Spleen (tissue), 11 donors: ENCODE measurements around the gene RIC8B. TPM values are rescaled to one million over a fixed set of nuclear protein-coding genes. Genes with fewer than 3 reads are reported as not detected.

Experiments
- DNase-seq: peaks from one replicate; pipeline ENCODE4 v3.0.0-alpha.2; 2020
- H3K27ac ChIP-seq, 8 donors: fragments of 200-600 bp; sonication (generic) in 7 of 8; 1 replicate in 4 of 8; 2 replicates in 4 of 8; pipeline versions ENCODE4 v1.5.0 to v1.8.0; 2016 to 2021; ENCODE audit warnings: inconsistent platforms in 4 of 8, mild to moderate bottlenecking in 4 of 8, moderate library complexity in 1 of 8
- H3K27me3 ChIP-seq, 7 donors: fragments of 200-600 bp; sonication (generic) in 6 of 7; replicated peaks in 1 of 7; 1 replicate in 4 of 7; 2 replicates in 3 of 7; pipeline versions ENCODE4 v1.5.0 to v1.8.0; 2016 to 2021; ENCODE audit warnings: inconsistent platforms in 3 of 7, mild to moderate bottlenecking in 1 of 7
- H3K36me3 ChIP-seq, 6 donors: fragments of 200-600 bp; sonication (generic) in 5 of 6; 1 replicate in 4 of 6; 2 replicates in 2 of 6; pipeline versions ENCODE4 v1.5.0 to v1.8.0; 2016 to 2021; ENCODE audit warnings: inconsistent platforms in 2 of 6
- H3K4me1 ChIP-seq, 6 donors: fragments of 200-600 bp; sonication (generic) in 5 of 6; 1 replicate in 3 of 6; 2 replicates in 3 of 6; pipeline versions ENCODE4 v1.5.0 to v1.8.0; 2016 to 2021; ENCODE audit warnings: inconsistent platforms in 3 of 6
- H3K4me3 ChIP-seq, 8 donors: fragments of 200-600 bp; sonication (generic) in 7 of 8; 1 replicate in 4 of 8; 2 replicates in 4 of 8; pipeline versions ENCODE4 v1.5.0 to v1.8.0; 2016 to 2021; ENCODE audit warnings: inconsistent platforms in 4 of 8, mild to moderate bottlenecking in 4 of 8, moderate library complexity in 2 of 8
- H3K9me3 ChIP-seq, 8 donors: fragments of 200-600 bp; sonication (generic) in 7 of 8; 1 replicate in 4 of 8; 2 replicates in 4 of 8; pipeline versions ENCODE4 v1.5.0 to v1.8.0; 2016 to 2021; ENCODE audit warnings: inconsistent platforms in 4 of 8
- POLR2A ChIP-seq, 3 donors: fragments of 450-650 bp; IDR thresholded peaks; one replicate each; pipeline ENCODE4 v1.5.1; 2017; ENCODE audit warnings: antibody characterized with exemption in 3 of 3, mild to moderate bottlenecking in 1 of 3
- POLR2AphosphoS5 ChIP-seq, 3 donors: sonication (generic); formaldehyde crosslinking; IDR thresholded peaks; one replicate each; pipeline ENCODE4 v1.5.1; 2017; ENCODE audit warnings: antibody characterized with exemption in 3 of 3
- WGBS, 5 donors: extraction: QIAGEN DNeasy Blood & Tissue Kit in 3 of 5; methylation state at CpG; one replicate each; pipeline versions ENCODE4 v1.1.5 to v1.1.7; 2013 to 2018; 5-methylcytosine and 5-hydroxymethylcytosine counted together
- intact Hi-C: fragments of 100-400 bp; cut with DNase I; formaldehyde crosslinking; loops from one replicate; pipeline ENCODE4 v1.15.0; 2023; ENCODE audit warnings: low total_unique reads
- polyA plus RNA-seq, 3 donors: library from polyadenylated mRNA; stranded (reverse); fragments of 200-250 nt; gene quantifications; one replicate each; pipeline ENCODE4 v1.2.1, GENCODE V29; 2013
- total RNA-seq, 7 donors: library from RNA; depleted of rRNA in 3 of 7; stranded (reverse); fragments of >200 nt in 3 of 7; fragmentation: NEBNext Ultra II Directional in 4 of 7; extraction: Animal tissue kit (Norgen Biotek cat#: 25700) in 4 of 7; gene quantifications; one replicate each; pipeline versions ENCODE4 v1.1.0 to v1.2.1, GENCODE V29; 2016 to 2021
- TF ChIP-seq, protein P1 (sequence below), 11 experiments: fragments of 200-600 bp in 7 of 11; fragments of 450-650 bp in 4 of 11; sonication (generic) in 4 of 11; IDR thresholded peaks in 8 of 11; conservative IDR thresholded peaks in 3 of 11; 1 replicate in 7 of 11; 2 replicates in 4 of 11; pipeline versions ENCODE4 v1.4.0 to v1.8.0; 2016 to 2021; ENCODE audit warnings: antibody characterized with exemption in 11 of 11, inconsistent platforms in 4 of 11, mild to moderate bottlenecking in 1 of 11
- donor health status: healthy with polysubstance abuse.
- donor health status: DM: no; HTN: no; CAD: no; lungs with moderate emphysema.
- donor health status: DM: no; HTN: no; CAD: no.
- donor health status: Bipolar disorder and iron deficiency.
- donor health status: healthy.
- donor health status: DM: no; HTN: no; CAD: no.
- donor health status: DM: yes; HTN: yes; CAD: no.

Gene RIC8B
- total and polyA plus RNA-seq, 10 donors = 1.9 to 21.3 (median 14.1) TPM

GRCh38 chr12:106873983-106874382, 99.5 kb downstream of the RIC8B start:
- Histone ChIP-seq H3K4me1 (no peaks in the 10 kb centered on the region), H3K4me3 (no peak overlapping the region), H3K27me3 (no peaks in the 10 kb centered on the region), H3K9me3 (no peaks in the 10 kb centered on the region), H3K36me3 (peaks cover 0 to 57% (median 2%) of the 10 kb centered on the region in 6 donors), H3K27ac (no peak overlapping the region)
- TF ChIP-seq, protein P1, sequence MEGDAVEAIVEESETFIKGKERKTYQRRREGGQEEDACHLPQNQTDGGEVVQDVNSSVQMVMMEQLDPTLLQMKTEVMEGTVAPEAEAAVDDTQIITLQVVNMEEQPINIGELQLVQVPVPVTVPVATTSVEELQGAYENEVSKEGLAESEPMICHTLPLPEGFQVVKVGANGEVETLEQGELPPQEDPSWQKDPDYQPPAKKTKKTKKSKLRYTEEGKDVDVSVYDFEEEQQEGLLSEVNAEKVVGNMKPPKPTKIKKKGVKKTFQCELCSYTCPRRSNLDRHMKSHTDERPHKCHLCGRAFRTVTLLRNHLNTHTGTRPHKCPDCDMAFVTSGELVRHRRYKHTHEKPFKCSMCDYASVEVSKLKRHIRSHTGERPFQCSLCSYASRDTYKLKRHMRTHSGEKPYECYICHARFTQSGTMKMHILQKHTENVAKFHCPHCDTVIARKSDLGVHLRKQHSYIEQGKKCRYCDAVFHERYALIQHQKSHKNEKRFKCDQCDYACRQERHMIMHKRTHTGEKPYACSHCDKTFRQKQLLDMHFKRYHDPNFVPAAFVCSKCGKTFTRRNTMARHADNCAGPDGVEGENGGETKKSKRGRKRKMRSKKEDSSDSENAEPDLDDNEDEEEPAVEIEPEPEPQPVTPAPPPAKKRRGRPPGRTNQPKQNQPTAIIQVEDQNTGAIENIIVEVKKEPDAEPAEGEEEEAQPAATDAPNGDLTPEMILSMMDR (IDR thresholded peaks at IDR 0.05 in 8 of 11, conservative IDR thresholded peaks at IDR 0.05 in 3 of 11) = no peak
- TF ChIP-seq POLR2AphosphoS5 (IDR thresholded peaks at IDR 0.05) (no peak), POLR2A (IDR thresholded peaks at IDR 0.05) (no peak)
- DNase-seq = no peak
- WGBS, 5 donors = 64 to 79% (median 71%) methylated on average over 5 of the region's 5 CpGs
- intact Hi-C loops = no loop called here

GRCh38 chr12:106878804-106879203, 104.3 kb downstream of the RIC8B start:
- H3K27me3 ChIP-seq = no peaks in the 10 kb centered on the region
- H3K4me1 ChIP-seq = no peaks in the 10 kb centered on the region
- WGBS, 5 donors = 93 to 96% (median 95%) methylated on average over 5 of the region's 5 CpGs
- intact Hi-C loops = no loop called here
- peaks cover 0 to 81% (median 11%) of the 10 kb centered on the region in 6 donors for H3K36me3 ChIP-seq
- H3K27ac ChIP-seq = no peak overlapping the region
- TF ChIP-seq POLR2AphosphoS5 (IDR thresholded peaks at IDR 0.05) = no peak
- TF ChIP-seq POLR2A (IDR thresholded peaks at IDR 0.05) = no peak
- TF ChIP-seq, protein P1 (IDR thresholded peaks at IDR 0.05 in 8 of 11, conservative IDR thresholded peaks at IDR 0.05 in 3 of 11) = no peak
- DNase-seq = no peak
- H3K4me3 ChIP-seq = no peak overlapping the region
- no peaks in the 10 kb centered on the region for H3K9me3 ChIP-seq

DNA sequence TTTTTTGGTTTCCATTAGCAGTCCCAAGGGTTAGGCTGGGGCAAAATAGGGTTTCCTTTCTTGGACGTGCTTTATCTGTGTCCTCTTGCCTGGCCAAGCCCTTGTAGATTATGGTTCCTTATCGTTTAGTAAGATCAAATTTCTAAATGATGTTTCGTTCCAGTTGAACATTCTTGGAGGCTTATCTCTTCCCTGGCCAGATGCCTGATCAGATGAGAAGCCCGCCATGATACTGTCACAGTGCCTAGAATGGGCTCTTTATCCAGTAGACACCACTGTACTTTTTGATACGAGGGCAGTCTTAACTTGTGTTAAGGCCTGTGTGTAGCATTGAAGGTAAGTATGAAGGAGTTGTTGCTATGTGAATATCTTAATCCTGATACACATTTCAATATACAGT, 105.1 kb downstream of the RIC8B start:
- H3K36me3 ChIP-seq = peaks cover 0 to 81% (median 12%) of the 10 kb centered on the region in 6 donors
- H3K27me3 ChIP-seq = peaks cover 0 to 3% (median 0%) of the 10 kb centered on the region in 7 donors
- 91 to 94% (median 94%) methylated on average over 5 of the region's 5 CpGs for WGBS, 5 donors
- no peak overlapping the region for H3K4me3 ChIP-seq
- no peak for TF ChIP-seq POLR2AphosphoS5 (IDR thresholded peaks at IDR 0.05)
- TF ChIP-seq POLR2A (IDR thresholded peaks at IDR 0.05) = no peak
- TF ChIP-seq, protein P1 (IDR thresholded peaks at IDR 0.05 in 8 of 11, conservative IDR thresholded peaks at IDR 0.05 in 3 of 11) = no peak
- no peaks in the 10 kb centered on the region for H3K9me3 ChIP-seq
- H3K27ac ChIP-seq = no peak overlapping the region
- DNase-seq = no peak
- no peaks in the 10 kb centered on the region for H3K4me1 ChIP-seq
- intact Hi-C loops = no loop called here

- no peak overlapping the region for H3K27ac ChIP-seq
- H3K27me3 ChIP-seq = peaks cover 0 to 8% (median 0%) of the 10 kb centered on the region in 7 donors
- intact Hi-C loops = no loop called here
- TF ChIP-seq POLR2A (IDR thresholded peaks at IDR 0.05) (no peak), POLR2AphosphoS5 (IDR thresholded peaks at IDR 0.05) (no peak)
- TF ChIP-seq, protein P1 (IDR thresholded peaks at IDR 0.05 in 8 of 11, conservative IDR thresholded peaks at IDR 0.05 in 3 of 11) = no peak
- no peaks in the 10 kb centered on the region for H3K9me3 ChIP-seq
- H3K36me3 ChIP-seq = peaks cover 0 to 100% (median 23%) of the 10 kb centered on the region in 6 donors
- 73 to 86% (median 81%) methylated on average over 1 of the region's 1 CpG for WGBS, 5 donors
- no peak for DNase-seq
- no peaks in the 10 kb centered on the region for H3K4me1 ChIP-seq
- H3K4me3 ChIP-seq = no peak overlapping the region
Observed at GRCh38 chr12:106883426-106883825, 108.9 kb downstream of the RIC8B start.
